Vagina (tissue), 2 donors: Measurements from ENCODE around the gene STON2.

ENCODE experiments used
- POLR2A ChIP-seq, 2 donors: fragments of 450-650 bp; IDR thresholded peaks; one replicate each; pipeline ENCODE4 v1.6.1; 2017; ENCODE audit warnings: antibody characterized with exemption in 2 of 2, mild to moderate bottlenecking in 2 of 2, moderate library complexity in 2 of 2
- POLR2AphosphoS5 ChIP-seq, 2 donors: sonication (generic); formaldehyde crosslinking; IDR thresholded peaks; one replicate each; pipeline ENCODE4 v1.9.0; 2017; ENCODE audit warnings: antibody characterized with exemption in 2 of 2, mild to moderate bottlenecking in 2 of 2, low read depth in 1 of 2; ENCODE audit not compliant: insufficient read depth in 1 of 2
- TF ChIP-seq, protein P1 (sequence below), 3 experiments: fragments of 450-650 bp in 2 of 3; fragments of 200-600 bp in 1 of 3; sonication (generic) in 1 of 3; IDR thresholded peaks; one replicate each; pipeline ENCODE4 v1.5.1; 2017 to 2019; ENCODE audit warnings: antibody characterized with exemption in 3 of 3, mild to moderate bottlenecking in 2 of 3, moderate library complexity in 2 of 3

DNA sequence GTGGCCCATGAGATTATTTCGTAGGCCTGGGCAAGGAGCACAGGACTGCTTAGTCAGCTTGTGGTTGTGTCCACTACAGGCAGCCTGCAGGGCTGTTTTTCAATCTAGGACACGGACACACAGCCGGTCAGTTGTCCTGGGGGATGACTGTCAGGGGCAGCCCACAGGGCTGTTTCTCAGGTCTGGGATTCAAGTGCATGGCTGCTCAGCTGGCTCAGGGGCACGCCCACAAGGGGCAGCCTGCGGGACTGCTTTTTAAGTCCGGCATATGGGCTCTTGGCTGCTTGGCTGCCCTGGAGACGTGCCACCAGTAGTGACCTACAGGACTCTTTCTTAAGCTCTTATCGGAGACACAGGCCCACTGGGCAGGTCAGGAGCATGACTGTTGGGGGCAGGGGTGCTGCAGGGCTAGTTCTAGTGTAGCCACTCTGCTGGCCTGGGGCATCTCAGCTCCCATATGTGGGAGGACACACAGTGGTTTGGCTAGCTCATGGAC lies 152.8 kb downstream of the STON2 start:
- TF ChIP-seq, protein P1, sequence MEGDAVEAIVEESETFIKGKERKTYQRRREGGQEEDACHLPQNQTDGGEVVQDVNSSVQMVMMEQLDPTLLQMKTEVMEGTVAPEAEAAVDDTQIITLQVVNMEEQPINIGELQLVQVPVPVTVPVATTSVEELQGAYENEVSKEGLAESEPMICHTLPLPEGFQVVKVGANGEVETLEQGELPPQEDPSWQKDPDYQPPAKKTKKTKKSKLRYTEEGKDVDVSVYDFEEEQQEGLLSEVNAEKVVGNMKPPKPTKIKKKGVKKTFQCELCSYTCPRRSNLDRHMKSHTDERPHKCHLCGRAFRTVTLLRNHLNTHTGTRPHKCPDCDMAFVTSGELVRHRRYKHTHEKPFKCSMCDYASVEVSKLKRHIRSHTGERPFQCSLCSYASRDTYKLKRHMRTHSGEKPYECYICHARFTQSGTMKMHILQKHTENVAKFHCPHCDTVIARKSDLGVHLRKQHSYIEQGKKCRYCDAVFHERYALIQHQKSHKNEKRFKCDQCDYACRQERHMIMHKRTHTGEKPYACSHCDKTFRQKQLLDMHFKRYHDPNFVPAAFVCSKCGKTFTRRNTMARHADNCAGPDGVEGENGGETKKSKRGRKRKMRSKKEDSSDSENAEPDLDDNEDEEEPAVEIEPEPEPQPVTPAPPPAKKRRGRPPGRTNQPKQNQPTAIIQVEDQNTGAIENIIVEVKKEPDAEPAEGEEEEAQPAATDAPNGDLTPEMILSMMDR (IDR thresholded peaks at IDR 0.05): no peak
- TF ChIP-seq POLR2A (IDR thresholded peaks at IDR 0.05) (no peak), POLR2AphosphoS5 (IDR thresholded peaks at IDR 0.05; ENCODE audit: insufficient read depth in 1 of 2, low read depth in 1 of 2) (no peak)
